Activated CD4-positive, alpha-beta T cell treated with anti-CD3 and anti-CD28 coated beads for 24 hours (primary cell): ENCODE results near the gene NUDT8.
"Not testable (repeated sequence)": the region's sequence is repeated elsewhere in the genome, so short reads cannot be mapped to it uniquely, and the experiment has no call there.

Experiments
- DNase-seq, 2 donors: peaks; one replicate each; pipeline ENCODE4 v3.0.0-alpha.2; 2020; ENCODE audit warnings: low read depth in 2 of 2

NUDT8 gene

DNA sequence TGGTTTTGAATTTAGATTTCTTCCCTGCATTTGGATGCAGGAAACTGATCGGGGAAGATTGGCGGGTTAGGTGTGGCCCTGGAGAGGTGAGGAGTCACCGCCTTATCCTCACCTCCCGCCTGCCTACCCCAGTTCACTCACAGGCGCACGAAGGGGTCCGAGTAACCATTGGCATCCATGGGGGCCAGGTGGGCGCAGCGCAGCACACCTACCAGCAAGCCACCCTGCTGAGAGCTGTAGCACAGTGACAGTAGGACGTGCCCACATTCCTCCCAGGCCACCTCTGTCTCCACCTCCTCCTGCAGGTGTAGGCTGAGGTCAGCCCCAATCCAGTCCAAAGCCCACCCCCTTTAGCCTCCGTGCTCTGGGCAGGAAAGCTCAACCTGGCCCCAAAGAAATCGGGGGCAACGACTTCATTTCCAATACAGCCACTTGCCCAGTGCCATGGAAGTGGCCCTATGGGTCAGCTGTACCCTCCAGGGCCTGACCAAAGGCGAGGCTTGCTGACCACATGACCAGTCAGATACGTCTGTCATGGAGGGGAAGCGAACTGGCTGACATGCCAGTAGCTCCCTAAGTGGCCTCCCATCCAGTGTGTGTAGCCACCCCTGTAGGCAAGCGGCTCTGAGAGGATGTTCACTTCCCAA lies 16.3 kb downstream of the NUDT8 start:
- no peak for DNase-seq

GRCh38 chr11:67612751-67613150 lies 17.0 kb downstream of the NUDT8 start:
- DNase-seq, result no peak

- DNase-seq, result no peak
Observed at GRCh38 chr11:67611704-67612587, 17.8 kb downstream of the NUDT8 start.

DNA sequence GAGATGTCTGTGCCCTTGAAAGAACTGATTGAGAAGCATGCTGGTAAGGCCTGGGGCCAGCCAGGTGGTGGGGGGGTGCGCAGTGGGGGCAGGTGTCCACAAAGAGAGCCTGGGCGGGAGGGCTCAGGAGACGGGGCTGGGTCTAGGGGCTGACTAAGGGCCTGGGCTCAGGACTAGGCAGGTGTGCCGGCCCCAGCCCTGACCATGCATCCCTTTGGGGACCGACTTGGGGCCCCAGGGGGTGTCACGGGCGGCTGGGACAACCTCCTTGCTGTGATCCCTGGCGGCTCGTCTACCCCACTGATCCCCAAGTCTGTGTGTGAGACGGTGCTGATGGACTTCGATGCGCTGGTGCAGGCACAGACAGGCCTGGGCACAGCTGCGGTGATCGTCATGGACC lies 18.6 kb downstream of the NUDT8 start:
- no peak for DNase-seq

DNA sequence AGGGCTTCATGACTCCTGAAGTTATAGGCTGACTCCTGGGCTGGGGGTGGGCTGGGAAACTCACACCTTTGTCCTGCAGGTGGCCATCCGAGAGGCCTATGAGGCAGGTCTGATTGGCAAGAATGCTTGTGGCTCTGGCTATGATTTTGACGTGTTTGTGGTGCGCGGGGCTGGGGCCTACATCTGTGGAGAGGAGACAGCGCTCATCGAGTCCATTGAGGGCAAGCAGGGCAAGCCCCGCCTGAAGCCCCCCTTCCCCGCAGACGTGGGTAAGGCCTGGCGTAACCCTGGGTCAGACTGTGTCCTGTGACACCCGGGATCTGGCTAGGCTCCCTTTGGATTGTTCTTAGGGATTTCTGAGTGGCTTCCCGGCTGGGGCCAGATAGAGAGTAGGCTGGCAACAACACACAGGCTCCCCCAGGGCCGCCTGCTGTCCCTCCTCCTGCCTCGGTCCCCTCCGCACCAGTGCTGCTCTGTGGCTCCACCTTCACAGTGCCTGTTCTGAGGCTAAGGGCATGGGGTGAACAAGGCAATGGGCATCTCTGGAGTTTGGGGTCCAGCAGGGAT lies 19.4 kb downstream of the NUDT8 start:
- no peak for DNase-seq

- DNase-seq, result no peak
Observed at GRCh38 chr11:67609316-67609715, 20.4 kb downstream of the NUDT8 start.

DNA sequence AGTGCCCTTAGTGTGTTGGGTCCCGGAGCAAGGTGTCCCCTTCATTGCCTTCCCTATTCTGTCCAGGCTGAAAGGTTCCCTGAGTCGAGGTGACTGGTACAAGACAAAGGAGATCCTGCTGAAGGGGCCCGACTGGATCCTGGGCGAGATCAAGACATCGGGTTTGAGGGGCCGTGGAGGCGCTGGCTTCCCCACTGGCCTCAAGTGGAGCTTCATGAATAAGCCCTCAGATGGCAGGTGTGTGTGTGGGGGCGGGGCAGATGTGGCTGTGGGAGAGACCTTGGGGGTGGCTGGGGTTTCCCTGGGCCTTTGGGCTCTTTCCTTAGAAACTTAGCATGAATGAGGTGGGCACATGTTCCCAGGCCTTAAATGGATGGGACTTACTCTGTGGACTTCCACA lies 21.3 kb downstream of the NUDT8 start:
- DNase-seq, result no peak

- DNase-seq, result no peak
Observed at GRCh38 chr11:67607507-67607906, 22.2 kb downstream of the NUDT8 start.

DNA sequence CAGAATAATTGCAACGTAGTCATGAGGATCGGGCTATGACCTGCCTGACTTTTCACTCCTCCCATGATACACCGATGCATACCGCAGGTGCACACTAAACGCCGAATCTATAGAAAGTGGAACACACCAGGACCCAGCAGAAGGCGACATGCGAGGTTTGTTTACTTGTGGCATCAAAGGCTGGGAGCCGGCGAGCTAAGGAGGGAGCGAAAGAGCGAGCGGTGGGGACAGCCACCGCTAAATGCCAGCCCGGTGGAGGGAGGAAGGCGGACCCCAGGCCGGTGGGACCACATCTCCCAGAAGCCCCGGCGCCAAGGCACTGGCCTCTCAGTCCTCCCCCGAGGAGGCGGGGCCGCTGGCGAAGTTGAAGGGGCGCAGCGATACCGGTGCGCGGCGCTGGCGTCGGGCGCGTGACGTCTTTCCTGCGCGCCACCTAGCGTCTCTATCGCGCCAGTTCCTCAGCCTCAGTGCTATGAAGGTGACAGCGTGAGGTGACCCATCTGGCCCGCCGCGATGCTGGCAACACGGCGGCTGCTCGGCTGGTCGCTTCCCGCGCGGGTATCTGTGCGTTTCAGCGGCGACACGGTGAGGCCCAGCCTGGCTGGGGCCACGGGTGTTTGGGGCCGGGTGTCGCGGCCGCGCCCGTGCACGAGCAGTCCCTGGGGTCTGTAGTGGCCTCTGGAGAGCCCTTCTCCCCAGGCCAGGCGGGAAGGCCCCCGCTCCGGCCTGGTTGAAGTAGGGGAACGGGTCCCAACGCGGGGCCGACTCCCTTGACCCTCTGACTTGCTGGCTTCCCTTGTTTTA lies 23.0 kb downstream of the NUDT8 start, which contains the start of gene NDUFV1:
TSS of gene NDUFV1 (plus strand) at position 445 of the 804 bp plus-strand sequence. CDS start at position 514, 69 bp downstream.
- peak; percentile 96 for DNase-seq

DNA sequence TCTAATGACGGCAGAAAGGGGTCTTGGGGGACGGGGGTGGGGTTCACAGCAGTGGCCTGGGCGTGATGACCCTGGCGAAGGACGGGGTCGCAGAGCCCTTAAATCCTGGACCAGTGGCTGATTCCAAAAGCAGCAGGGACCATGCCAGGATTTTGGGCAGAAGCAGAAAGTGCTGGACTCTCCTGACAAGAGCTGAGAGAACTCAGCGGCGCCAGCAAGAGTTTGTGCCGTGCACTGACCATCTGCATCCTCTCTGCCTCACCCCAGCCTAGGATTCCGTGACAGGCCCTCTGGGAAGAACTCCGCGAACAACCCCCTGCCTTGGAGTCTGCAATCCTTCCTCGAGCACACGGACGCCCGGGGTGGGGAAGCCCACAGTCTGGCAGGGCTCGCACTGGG lies 23.6 kb downstream of the NUDT8 start:
- no peak for DNase-seq

GRCh38 chr11:67605231-67606011 lies 24.3 kb downstream of the NUDT8 start:
- no peak for DNase-seq

DNA sequence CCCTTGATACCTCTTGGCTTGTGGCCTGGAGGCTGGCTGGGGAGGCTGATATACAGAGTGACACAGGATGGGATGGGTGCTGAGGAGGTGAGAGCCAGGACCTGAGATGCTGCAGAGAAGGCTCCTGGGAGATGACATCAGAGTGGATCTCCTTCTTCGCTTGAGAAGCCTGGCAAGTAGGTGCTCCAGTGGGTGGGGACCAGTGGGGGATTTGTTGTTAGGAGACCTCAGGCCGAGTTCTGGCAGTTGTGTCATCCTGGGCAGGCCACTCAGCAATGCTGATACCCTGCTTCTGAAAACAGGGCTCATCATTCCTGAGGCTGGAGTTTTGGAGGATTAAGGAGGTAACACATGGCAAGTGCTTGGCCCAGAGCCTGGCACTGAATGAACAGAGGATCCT lies 24.9 kb downstream of the NUDT8 start:
- DNase-seq, result no peak

- DNase-seq, result not testable (repeated sequence)
Observed at GRCh38 chr11:67604119-67604518, 25.6 kb downstream of the NUDT8 start.

DNA sequence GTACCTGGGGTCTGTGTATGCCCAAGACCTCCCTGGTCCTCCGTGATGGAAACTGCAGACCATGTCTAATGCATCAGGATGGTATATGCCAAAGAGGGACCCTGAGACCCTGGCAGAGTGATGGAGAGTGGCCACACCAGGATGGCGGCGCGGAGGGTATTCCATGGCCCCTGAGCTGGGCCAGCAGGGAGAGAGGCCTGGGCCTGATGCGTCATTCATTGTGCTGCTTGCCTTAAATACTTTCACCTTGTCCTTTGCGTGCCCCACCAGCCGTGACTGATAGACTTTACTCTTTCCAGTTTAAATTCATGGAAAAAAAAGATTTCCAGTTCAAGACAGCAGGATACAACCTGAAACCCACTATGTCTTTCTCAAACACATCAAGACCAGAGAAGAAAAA lies 28.6 kb downstream of the NUDT8 start:
- no peak for DNase-seq

- DNase-seq, result no peak
Observed at GRCh38 chr11:67600324-67601029, 29.3 kb downstream of the NUDT8 start.

DNA sequence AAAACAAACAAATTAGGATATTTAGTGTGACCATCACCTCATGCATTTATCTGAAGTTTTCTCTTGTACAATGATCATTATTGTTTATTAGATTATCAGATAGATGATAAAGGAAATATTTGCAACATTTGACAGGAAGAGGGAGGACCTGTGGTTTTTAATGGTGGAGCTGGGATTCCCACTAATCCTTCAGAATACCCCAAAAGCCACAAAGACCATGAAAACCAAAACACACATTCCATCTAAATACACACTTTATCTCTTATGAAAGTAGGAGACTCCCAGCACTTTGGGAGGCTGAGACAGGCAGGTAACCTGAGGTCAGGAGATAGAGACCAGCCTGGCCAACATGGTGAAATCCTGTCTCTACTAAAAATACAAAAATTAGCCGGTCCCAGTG lies 30.6 kb downstream of the NUDT8 start:
- DNase-seq, result no peak

- not testable (repeated sequence) for DNase-seq
Observed at GRCh38 chr11:67597963-67598362, 31.8 kb downstream of the NUDT8 start.

DNA sequence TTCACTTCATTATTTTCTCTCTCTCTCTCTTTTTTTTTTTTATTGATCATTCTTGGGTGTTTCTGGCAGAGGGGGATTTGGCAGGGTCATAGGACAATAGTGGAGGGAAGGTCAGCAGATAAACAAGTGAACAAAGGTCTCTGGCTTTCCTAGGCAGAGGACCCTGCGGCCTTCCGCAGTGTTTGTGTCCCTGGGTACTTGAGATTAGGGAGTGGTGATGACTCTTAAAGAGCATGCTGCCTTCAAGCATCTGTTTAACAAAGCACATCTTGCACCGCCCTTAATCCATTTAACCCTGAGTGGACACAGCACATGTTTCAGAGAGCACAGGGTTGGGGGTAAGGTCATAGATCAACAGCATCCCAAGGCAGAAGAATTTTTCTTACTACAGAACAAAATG lies 32.3 kb downstream of the NUDT8 start:
- DNase-seq, result not testable (repeated sequence)

- DNase-seq, result no peak
Observed at GRCh38 chr11:67596753-67597300, 32.9 kb downstream of the NUDT8 start.

- DNase-seq, result no peak
Observed at GRCh38 chr11:67594480-67594879, 35.3 kb downstream of the NUDT8 start.
